ENCODE measurements around the gene LRRC1.

LRRC1 gene

DNA sequence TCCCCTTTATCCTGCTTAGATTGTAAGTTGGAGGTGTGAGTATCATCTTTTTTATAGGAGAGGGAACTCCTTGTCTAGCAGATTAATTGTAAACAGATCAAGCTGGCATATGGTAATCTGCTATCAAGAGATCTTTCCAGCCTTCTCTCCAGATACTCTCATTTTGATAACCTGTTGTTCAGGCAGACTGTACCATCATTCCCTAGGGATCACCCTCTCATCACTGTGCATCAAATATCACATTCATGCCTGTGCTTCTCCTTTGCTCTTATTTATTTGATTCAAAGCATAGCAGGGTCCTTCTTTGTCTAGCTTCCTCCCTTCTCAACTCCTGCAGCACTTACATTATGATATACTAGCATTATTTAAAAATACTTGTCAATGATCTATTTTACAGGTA is 73.8 kb downstream of the LRRC1 start:
- Mint-ChIP-seq H3K36me3 (ENCODE audit: low read depth) (peaks cover 6% of the 10 kb centered on the region), H3K4me1 (peaks cover 8% of the 10 kb centered on the region), H3K27ac (no peak overlapping the region), H3K4me3 (no peak overlapping the region), H3K9me3 (peaks cover 9% of the 10 kb centered on the region), H3K27me3 (ENCODE audit: low read depth) (no peaks in the 10 kb centered on the region)
- TF ChIP-seq, protein P1, sequence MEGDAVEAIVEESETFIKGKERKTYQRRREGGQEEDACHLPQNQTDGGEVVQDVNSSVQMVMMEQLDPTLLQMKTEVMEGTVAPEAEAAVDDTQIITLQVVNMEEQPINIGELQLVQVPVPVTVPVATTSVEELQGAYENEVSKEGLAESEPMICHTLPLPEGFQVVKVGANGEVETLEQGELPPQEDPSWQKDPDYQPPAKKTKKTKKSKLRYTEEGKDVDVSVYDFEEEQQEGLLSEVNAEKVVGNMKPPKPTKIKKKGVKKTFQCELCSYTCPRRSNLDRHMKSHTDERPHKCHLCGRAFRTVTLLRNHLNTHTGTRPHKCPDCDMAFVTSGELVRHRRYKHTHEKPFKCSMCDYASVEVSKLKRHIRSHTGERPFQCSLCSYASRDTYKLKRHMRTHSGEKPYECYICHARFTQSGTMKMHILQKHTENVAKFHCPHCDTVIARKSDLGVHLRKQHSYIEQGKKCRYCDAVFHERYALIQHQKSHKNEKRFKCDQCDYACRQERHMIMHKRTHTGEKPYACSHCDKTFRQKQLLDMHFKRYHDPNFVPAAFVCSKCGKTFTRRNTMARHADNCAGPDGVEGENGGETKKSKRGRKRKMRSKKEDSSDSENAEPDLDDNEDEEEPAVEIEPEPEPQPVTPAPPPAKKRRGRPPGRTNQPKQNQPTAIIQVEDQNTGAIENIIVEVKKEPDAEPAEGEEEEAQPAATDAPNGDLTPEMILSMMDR (IDR thresholded peaks at IDR 0.05; ENCODE audit: unreplicated experiment in 3 of 3) = no peak

DNA sequence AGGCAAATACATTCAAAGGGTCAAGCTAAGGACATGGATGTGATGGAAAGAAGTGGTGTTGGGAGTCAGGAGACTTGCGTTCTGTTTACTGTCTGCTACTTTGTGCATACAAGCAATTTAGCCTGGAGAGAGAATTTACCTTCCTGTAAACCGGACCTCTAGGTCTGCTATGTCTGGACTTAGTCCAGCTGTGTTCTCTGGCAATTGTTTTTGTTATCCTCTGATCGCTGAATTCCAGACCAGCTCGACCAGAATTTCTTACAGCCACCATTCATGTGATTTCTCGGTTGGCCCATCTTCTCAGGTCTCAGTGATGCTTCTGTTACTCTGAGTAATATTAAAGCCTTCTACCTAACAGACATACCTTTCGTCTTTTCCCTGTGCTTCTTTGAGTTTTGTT is 75.2 kb downstream of the LRRC1 start:
- Mint-ChIP-seq H3K27ac (no peak overlapping the region), H3K9me3 (peaks cover 11% of the 10 kb centered on the region), H3K36me3 (ENCODE audit: low read depth) (peaks cover 9% of the 10 kb centered on the region), H3K4me3 (no peak overlapping the region), H3K4me1 (no peaks in the 10 kb centered on the region), H3K27me3 (ENCODE audit: low read depth) (no peaks in the 10 kb centered on the region)
- TF ChIP-seq, protein P1 (IDR thresholded peaks at IDR 0.05; ENCODE audit: unreplicated experiment in 3 of 3) = no peak

DNA sequence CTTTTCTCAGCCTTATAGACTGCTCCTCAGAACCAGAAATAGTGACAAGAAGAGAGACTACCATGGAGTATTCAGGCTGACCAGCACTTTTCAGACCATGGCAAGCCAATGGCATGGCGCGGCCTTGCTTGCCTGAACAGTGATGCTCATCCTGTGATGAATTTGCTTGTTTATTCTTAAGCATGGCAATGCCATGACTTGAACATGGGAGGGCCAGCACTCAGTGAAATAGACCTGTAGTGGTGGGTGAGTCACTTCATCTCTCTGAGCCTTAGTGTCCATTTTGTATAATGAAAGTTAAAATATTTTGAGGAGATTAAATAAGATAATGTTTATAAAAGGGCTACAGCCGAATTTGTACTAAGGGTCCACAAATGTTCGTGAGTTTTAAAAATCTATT is 79.1 kb downstream of the LRRC1 start:
- Mint-ChIP-seq H3K9me3 (peaks cover 19% of the 10 kb centered on the region), H3K36me3 (ENCODE audit: low read depth) (peaks cover 18% of the 10 kb centered on the region), H3K4me1 (no peaks in the 10 kb centered on the region), H3K27me3 (ENCODE audit: low read depth) (no peaks in the 10 kb centered on the region), H3K27ac (no peak overlapping the region), H3K4me3 (no peak overlapping the region)
- TF ChIP-seq, protein P1 (IDR thresholded peaks at IDR 0.05; ENCODE audit: unreplicated experiment in 3 of 3) = no peak

DNA sequence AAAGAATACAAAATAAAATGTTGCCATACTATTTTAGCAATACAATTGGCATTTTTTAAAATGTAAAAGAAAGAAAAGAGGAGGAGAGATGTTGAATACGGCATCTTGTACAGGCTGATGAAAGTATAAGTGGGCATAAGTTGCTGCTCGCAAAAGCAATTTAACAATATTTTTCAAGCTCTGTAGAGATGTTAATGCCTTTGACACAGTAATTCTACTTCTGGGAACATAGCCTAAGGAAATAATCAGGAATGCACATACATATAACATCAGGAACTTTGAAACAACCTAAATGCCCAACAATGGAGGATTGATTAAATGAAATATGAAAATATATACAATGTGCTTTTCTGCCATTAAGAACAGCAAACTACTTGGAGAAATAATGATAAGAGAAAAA is 80.2 kb downstream of the LRRC1 start:
- H3K4me3 Mint-ChIP-seq = no peak overlapping the region
- no peaks in the 10 kb centered on the region for H3K4me1 Mint-ChIP-seq
- H3K9me3 Mint-ChIP-seq = peaks cover 22% of the 10 kb centered on the region
- H3K36me3 Mint-ChIP-seq (ENCODE audit: low read depth) = peaks cover 18% of the 10 kb centered on the region
- H3K27ac Mint-ChIP-seq = no peak overlapping the region
- TF ChIP-seq, protein P1 (IDR thresholded peaks at IDR 0.05; ENCODE audit: unreplicated experiment in 3 of 3) = no peak
- H3K27me3 Mint-ChIP-seq (ENCODE audit: low read depth) = no peaks in the 10 kb centered on the region

DNA sequence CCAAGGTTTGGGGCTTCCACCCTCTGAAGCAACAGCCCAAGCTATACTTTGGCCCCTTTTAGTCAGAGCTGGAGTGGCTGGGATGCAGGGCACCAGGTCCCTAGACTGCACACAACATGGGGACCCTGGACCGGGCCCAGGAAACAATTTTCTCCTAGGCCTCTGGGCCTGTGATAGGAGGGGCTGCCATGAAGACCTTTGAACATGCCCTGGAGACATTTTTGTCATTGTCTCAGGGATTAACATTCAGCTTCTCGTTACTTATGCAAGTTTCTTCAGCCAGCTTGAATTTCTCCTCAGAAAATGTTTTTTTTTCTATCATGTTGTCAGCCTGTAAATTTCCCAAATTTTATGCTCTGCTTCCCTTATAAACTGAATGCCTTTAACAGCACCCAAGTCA is 82.3 kb downstream of the LRRC1 start:
- no peaks in the 10 kb centered on the region for H3K4me1 Mint-ChIP-seq
- no peak overlapping the region for H3K27ac Mint-ChIP-seq
- peaks cover 15% of the 10 kb centered on the region for H3K9me3 Mint-ChIP-seq
- H3K4me3 Mint-ChIP-seq = no peak overlapping the region
- H3K36me3 Mint-ChIP-seq (ENCODE audit: low read depth) = peaks cover 18% of the 10 kb centered on the region
- TF ChIP-seq, protein P1 (IDR thresholded peaks at IDR 0.05; ENCODE audit: unreplicated experiment in 3 of 3) = no peak
- no peaks in the 10 kb centered on the region for H3K27me3 Mint-ChIP-seq (ENCODE audit: low read depth)

DNA sequence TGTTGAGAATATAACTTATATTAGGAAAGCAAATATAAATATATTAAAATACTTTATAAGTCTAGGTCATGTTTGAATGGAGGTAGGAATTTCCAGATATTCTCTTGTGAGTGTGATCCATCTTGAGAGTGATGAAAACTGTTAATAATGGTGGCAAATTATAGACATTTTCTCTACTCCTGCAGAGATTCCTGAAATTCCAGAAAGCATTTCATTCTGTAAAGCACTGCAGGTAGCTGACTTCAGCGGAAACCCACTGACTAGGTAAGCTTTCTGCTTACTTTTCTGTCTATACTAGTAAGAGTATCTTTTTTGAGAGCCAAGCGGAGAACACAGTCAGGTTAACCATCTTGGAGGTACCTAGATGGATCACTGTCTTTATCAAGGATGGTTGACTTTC is 84.0 kb downstream of the LRRC1 start:
- TF ChIP-seq, protein P1 (IDR thresholded peaks at IDR 0.05; ENCODE audit: unreplicated experiment in 3 of 3) = no peak
- Mint-ChIP-seq H3K36me3 (ENCODE audit: low read depth) (peaks cover 14% of the 10 kb centered on the region), H3K4me3 (no peak overlapping the region), H3K9me3 (peaks cover 11% of the 10 kb centered on the region), H3K4me1 (no peaks in the 10 kb centered on the region), H3K27ac (no peak overlapping the region), H3K27me3 (ENCODE audit: low read depth) (no peaks in the 10 kb centered on the region)
